ENCODE data around the gene GNPTG.

Gene GNPTG

DNA sequence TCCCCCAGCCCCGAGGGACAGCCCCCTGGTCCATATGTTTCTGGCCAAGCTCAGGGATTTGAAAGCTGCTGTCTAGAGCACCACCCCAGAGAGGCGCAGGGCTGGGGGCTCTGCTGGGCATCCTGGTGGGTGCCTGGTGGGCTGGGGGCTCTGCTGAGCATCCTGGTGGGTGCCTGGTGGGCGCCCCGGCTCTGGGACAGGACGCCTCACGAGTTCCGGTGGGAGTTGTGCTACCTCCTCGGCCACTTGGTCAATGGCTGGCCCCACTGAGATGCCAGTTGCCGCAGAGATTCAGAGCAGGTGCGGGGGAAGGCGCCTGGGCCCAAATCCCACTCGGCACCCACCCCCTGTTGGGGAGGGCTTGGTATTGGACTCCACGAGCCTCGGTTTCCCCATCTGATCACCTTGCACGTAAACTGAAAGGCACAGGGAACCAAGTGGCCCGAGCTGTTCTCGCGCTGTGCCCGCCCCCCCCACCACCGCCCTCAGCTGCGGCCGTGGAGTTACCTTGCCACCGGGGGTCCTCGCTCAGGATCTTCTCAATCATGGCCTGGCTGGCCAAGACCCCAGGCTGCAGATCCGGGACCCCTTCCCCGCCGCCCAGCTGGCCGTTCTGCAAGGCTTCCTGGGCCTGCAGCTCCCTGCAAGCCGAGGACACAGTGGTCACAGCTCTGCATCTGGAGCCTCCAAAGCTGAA is 49.5 kb downstream of the GNPTG start:
- FAIRE-seq = no peak

- no peak for FAIRE-seq
Observed at GRCh38 chr16:1401758-1402154, 50.0 kb downstream of the GNPTG start.

DNA sequence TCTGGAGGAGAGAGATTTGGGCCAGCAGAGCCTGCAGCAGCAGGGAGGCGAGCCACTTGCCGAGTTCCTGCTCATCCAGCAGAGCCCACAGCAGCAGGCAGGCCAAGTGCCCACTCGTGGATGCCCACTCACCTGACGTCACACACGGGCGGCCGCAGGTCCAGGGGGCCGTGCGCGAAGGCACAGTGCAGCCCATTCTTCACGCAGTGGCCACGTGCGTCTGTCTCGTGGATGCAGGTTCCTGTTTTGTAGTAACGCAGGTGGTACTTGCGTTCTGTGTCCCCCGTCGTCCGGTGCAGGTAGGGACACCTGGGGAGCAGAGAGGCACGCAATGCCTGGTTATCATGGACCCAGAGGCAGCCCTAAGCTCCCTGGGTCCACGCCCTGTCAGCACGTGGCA is 51.3 kb downstream of the GNPTG start:
- no peak for FAIRE-seq

GRCh38 chr16:1403733-1404132 is 52.0 kb downstream of the GNPTG start:
- FAIRE-seq = no peak

DNA sequence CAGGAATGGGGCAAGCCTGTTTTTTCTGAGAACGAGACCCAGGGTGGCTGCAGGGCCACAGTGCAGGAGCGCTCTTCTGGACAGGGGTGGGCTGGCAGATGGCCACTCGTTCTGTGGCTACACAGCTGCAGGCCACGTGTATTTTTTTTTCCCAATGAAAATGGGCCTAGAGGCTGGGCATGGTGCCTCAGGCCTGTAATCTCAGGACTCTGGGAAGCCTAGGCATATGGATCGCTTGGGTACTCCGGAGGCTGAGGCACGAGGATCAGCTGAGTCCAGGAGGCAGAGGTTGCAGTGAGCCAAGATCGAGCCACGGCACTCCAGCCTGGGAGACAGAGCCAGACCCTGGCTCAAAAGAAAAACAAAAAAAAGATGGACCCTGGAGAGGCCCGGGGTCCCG is 56.0 kb downstream of the GNPTG start:
- FAIRE-seq = no peak

DNA sequence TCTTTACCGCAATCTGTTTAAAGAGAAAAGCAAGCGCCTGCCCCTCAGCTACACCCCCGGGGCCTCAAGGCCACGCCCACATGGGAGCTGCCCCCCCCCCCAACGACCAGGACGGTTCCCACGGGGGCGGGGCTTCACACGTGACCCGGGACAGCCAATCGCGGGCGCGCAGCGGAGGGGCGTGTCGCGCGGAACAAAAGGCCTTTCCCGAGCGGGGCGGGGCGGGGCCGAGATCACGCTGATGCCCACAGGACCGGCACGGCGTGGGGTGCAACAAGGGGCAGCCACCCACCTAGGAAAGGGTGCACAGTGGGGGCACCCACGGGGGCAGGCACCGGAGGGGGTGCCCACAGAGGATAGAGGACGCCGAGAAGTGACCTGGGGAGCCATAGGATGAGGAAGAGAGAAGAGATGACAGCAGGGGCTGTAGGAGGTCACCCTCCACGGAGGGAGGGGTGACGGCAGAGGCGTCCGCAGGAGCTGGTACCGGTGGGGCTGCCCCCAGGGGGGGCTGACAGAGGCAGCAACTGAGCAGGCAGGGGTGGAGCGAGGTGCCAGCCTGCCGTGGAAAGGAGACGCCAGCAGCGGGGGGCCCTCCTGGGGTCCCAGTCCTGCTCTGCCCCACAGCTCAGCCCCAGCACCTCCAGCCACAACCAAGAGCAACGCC is 56.6 kb downstream of the GNPTG start:
- peak; percentile 82 for FAIRE-seq

GRCh38 chr16:1412847-1413246 is 61.1 kb downstream of the GNPTG start:
- no peak for FAIRE-seq
